Activated T-cell treated with anti-CD3 and anti-CD28 coated beads for 48 hours (primary cell): ENCODE data around the gene SWI5.

Experiments used
- DNase-seq: peaks from one replicate; pipeline ENCODE4 v3.0.0-alpha.2; 2020; ENCODE audit warnings: low read depth

Gene SWI5

GRCh38 chr9:128321343-128321742, 45.3 kb downstream of the SWI5 start:
- DNase-seq: no peak

GRCh38 chr9:128321879-128322403, 45.9 kb downstream of the SWI5 start:
- DNase-seq: no peak

GRCh38 chr9:128322404-128323211, 46.5 kb downstream of the SWI5 start, which contains the start of the genes COQ4 and TRUB2:
TSS of gene COQ4 (plus strand) at chr9:128322839. CDS start at chr9:128322859, 20 bp downstream.
TSS of gene TRUB2 (minus strand) at chr9:128322447. CDS start at chr9:128322408, 39 bp downstream.
- peak; percentile 89 for DNase-seq

- DNase-seq: no peak
Measured at GRCh38 chr9:128323212-128323730, 47.2 kb downstream of the SWI5 start.

DNA sequence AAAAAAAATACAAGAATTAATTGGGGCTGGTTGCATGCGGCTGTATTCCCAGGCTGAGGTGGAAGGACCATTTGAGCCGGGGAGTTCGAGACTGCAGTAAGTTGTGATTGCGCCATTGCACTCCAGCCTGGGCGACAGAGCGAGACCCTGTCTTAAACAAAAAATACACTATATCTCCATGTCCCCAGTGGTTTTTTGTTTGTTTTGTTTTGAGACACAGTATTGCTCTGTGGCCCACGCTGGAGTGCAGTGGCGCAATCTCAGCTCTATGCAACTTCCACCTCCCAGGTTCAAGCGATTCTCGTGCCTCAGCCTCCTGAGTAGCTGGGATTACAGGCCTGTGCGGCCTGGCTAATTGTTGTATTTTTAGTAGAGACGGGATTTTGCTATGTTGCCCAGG, 47.7 kb downstream of the SWI5 start:
- no peak for DNase-seq

DNA sequence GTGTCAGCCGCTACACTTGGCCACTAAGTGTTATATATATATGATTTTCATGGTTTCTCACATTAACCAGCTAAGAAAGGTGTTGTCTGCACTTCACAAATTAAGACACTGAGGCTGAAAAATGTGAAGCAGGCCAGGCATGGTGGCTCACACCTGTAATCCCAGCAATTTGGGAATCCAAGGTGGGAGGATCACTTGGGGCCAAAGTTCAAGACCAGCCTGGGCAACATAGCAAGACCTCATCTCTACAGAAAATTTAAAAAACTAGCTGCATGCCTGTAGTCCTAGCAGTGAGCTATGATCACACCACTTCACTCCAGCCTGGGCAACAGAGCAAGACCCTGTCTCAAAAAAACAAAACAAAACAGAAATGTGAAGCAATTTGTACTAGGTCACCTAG, 48.3 kb downstream of the SWI5 start:
- no peak for DNase-seq

- no peak for DNase-seq
Measured at GRCh38 chr9:128325629-128326028, 49.6 kb downstream of the SWI5 start.

GRCh38 chr9:128333451-128333869, 57.4 kb downstream of the SWI5 start:
- DNase-seq: no peak

DNA sequence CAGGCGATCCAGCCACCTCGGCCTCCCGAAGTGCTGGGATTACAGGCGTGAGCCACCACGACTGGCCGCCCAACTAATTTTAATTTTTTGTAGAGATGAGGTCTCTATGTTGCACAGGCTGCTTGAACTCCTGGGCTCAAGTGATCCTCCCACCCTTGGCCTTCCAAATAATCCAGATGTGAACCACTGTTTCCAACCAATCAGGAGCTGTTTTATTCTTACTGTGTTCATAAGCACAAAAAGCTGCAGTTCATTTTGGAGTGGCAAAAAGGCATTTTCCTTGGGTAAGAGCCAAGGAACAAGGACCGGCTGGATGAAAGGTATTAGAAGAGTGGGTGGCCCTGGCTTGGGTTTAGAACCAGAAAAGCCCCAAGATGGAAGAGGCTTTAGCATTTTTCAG, 59.1 kb downstream of the SWI5 start:
- DNase-seq: no peak

DNA sequence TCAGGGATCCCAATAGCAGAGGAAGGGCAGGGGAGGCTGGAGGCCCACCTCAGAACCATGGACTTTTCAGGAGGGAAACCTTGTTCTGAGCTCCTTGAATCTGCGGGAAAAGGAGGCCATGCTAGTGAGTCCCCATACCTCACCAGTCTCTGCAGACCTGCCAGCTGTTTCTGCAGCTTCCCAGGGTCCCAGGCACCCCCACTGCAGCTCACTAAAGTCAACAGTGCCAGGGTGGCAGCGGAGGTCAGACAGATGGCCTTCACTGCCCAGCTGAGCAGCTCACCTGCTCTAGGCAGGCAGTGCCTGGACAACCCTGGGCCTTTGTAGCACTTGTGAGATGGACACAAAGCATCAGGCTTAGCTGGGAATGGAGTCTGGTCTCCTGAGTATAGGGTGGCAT, 59.8 kb downstream of the SWI5 start:
- DNase-seq: no peak

DNA sequence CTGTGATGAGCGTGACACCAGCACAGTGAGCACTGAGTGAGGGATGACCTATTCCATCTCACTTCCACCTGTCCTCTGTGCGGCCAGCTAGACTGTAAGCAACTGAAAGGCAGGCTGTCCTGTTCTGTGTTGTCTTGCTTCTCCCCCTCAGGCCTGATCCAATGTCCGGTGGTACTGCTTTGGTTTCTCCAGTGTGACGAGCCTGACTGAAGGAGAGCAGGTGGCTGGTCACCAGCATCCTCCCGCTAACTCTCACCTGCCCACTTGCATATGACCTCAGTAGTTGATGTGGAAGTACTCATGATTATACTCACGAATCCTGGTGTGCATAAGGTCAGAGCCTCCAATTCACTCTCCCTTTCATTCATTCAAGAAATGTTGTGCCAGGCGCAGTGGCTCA, 61.9 kb downstream of the SWI5 start:
- DNase-seq: no peak
